H1 (cell line): ENCODE data around the gene SLC20A1. TPM values are rescaled to one million over a fixed set of nuclear protein-coding genes. Genes with fewer than 3 reads are reported as not detected.

ENCODE experiments used
- CTCF ChIA-PET: fragments of 300-600 bp; sonication (Branson Sonifier 250); formaldehyde crosslinking; loops from one replicate; lab custom pipeline; 2021; ENCODE audit not compliant: partially characterized antibody; lab: Charles Lee
- POLR2A ChIA-PET: fragments of 300-600 bp; sonication (Branson Sonifier 250); formaldehyde crosslinking; loops from one replicate; lab custom pipeline; 2021; ENCODE audit warnings: inconsistent platforms; ENCODE audit not compliant: partially characterized antibody; lab: Charles Lee
- DNase-seq, 2 experiments: peaks; one replicate each; pipeline versions ENCODE4 v3.0.0 to v3.0.0-alpha.2; 2010 to 2022; ENCODE audit warnings: low spot score in 2 of 2, low read depth in 1 of 2, mixed read lengths in 1 of 2
- FAIRE-seq: peaks from 2 replicates; lab custom pipeline; 2011; peaks lifted over from hg19 to GRCh38; lab: Jason Lieb, UNC
- H2AFZ ChIP-seq: 2 replicates; pipeline ENCODE4 v1.8.1; 2012; ENCODE audit warnings: low read length, inconsistent platforms
- H2AK5ac ChIP-seq: 2 replicates; pipeline ENCODE4 v1.6.1; 2013; ENCODE audit warnings: low read depth, low read length
- H2BK120ac ChIP-seq: replicated peaks from 2 replicates; pipeline ENCODE3; 2013; ENCODE audit warnings: low read depth, low read length, inconsistent platforms
- H2BK12ac ChIP-seq: 2 replicates; pipeline ENCODE4 v1.6.1; 2013; ENCODE audit warnings: low read depth, low read length
- H2BK15ac ChIP-seq: 2 replicates; pipeline ENCODE4 v1.6.1; 2013; ENCODE audit warnings: low read length
- H2BK20ac ChIP-seq: 2 replicates; pipeline ENCODE4 v1.6.1; 2013; ENCODE audit warnings: low read length
- H2BK5ac ChIP-seq: 2 replicates; pipeline ENCODE4 v1.6.1; 2013; ENCODE audit warnings: low read depth, low read length
- H3K14ac ChIP-seq: 2 replicates; pipeline ENCODE4 v1.6.1; 2013; ENCODE audit warnings: inconsistent platforms; ENCODE audit not compliant: insufficient read length
- H3K18ac ChIP-seq: 2 replicates; pipeline ENCODE4 v1.6.1; 2013; ENCODE audit warnings: low read length; ENCODE audit errors: extremely low read depth
- H3K23ac ChIP-seq: 2 replicates; pipeline ENCODE4 v1.6.1; 2013; ENCODE audit warnings: inconsistent platforms; ENCODE audit not compliant: insufficient read length
- H3K23me2 ChIP-seq: 2 replicates; pipeline ENCODE4 v1.6.1; 2013; ENCODE audit warnings: low read depth, low read length
- H3K27ac ChIP-seq: 2 replicates; pipeline ENCODE4 v1.6.1; 2011; ENCODE audit warnings: low read depth, low read length, inconsistent platforms
- H3K27me3 ChIP-seq, 4 experiments: replicated peaks in 1 of 4; 1 replicate in 1 of 4; 2 replicates in 3 of 4; pipeline versions ENCODE4 v1.6.1 to v1.8.1; 2011 to 2013; ENCODE audit warnings: low read length in 3 of 4, mild to moderate bottlenecking in 3 of 4, inconsistent platforms in 2 of 4, mixed read lengths in 2 of 4, moderate library complexity in 1 of 4; ENCODE audit not compliant: control insufficient read depth in 3 of 4, insufficient read depth in 3 of 4; ENCODE audit errors: extremely low read depth in 1 of 4
- H3K36me3 ChIP-seq, 4 experiments: 2 replicates each; pipeline versions ENCODE4 v1.6.1 to v1.8.1; 2011 to 2013; ENCODE audit warnings: mild to moderate bottlenecking in 4 of 4, low read length in 3 of 4, moderate library complexity in 2 of 4, control low read depth in 1 of 4, inconsistent platforms in 1 of 4; ENCODE audit not compliant: insufficient read depth in 4 of 4, control insufficient read depth in 2 of 4
- H3K4ac ChIP-seq: replicated peaks from 2 replicates; pipeline ENCODE3; 2013; ENCODE audit warnings: low read length, low read depth, mixed read lengths, inconsistent platforms; ENCODE audit not compliant: insufficient read length
- H3K4me1 ChIP-seq, 4 experiments: replicated peaks in 1 of 4; 1 replicate in 1 of 4; 2 replicates in 3 of 4; pipeline versions ENCODE4 v1.6.1 to v1.8.1; 2011 to 2013; ENCODE audit warnings: low read length in 3 of 4, inconsistent platforms in 2 of 4, mixed read lengths in 1 of 4; ENCODE audit not compliant: insufficient read depth in 4 of 4, control insufficient read depth in 3 of 4
- H3K4me2 ChIP-seq, 2 experiments: 2 replicates each; pipeline versions ENCODE4 v1.6.1 to v1.8.1; 2011 to 2013; ENCODE audit warnings: low read depth in 2 of 2, low read length in 2 of 2, control low read depth in 1 of 2, inconsistent platforms in 1 of 2, mild to moderate bottlenecking in 1 of 2; ENCODE audit not compliant: insufficient read depth in 1 of 2
- H3K4me3 ChIP-seq, 4 experiments: fragments of 200-600, 300-600 bp in 1 of 4; sonication (generic), shearing (Covaris generic), sonication (Bioruptor Twin) in 1 of 4; 2 replicates each; pipeline versions ENCODE4 v1.5.1 to v1.8.1; 2011 to 2016; ENCODE audit warnings: low read length in 4 of 4, low read depth in 3 of 4, control low read depth in 2 of 4, inconsistent platforms in 2 of 4, mild to moderate bottlenecking in 2 of 4, mixed read lengths in 1 of 4, moderate library complexity in 1 of 4; ENCODE audit not compliant: insufficient read depth in 2 of 4; ENCODE audit errors: extremely low read depth in 1 of 4
- H3K56ac ChIP-seq: replicated peaks from 2 replicates; pipeline ENCODE3; 2013; ENCODE audit warnings: low read depth, mild to moderate bottlenecking, mixed read lengths, low read length, inconsistent platforms; ENCODE audit not compliant: insufficient read length
- H3K79me1 ChIP-seq: 2 replicates; pipeline ENCODE4 v1.6.1; 2013; ENCODE audit warnings: low read depth, low read length, control low read depth
- H3K79me2 ChIP-seq, 2 experiments: 2 replicates each; pipeline versions ENCODE4 v1.6.1 to v1.8.1; 2012 to 2013; ENCODE audit warnings: low read length in 2 of 2, mild to moderate bottlenecking in 2 of 2, inconsistent platforms in 1 of 2; ENCODE audit not compliant: insufficient read depth in 2 of 2, control insufficient read depth in 1 of 2
- H3K9ac ChIP-seq, 4 experiments: replicated peaks in 1 of 4; 1 replicate in 1 of 4; 2 replicates in 3 of 4; pipeline versions ENCODE4 v1.6.1 to v1.8.1; 2011 to 2013; ENCODE audit warnings: low read depth in 3 of 4, low read length in 3 of 4, control low read depth in 2 of 4, mild to moderate bottlenecking in 2 of 4, moderate library complexity in 2 of 4, inconsistent platforms in 1 of 4; ENCODE audit errors: extremely low read depth in 1 of 4
- H3K9me3 ChIP-seq, 2 experiments: 2 replicates each; pipeline versions ENCODE4 v1.6.1 to v1.8.1; 2012 to 2013; ENCODE audit warnings: mild to moderate bottlenecking in 2 of 2, moderate library complexity in 2 of 2, control low read depth in 1 of 2, inconsistent platforms in 1 of 2, low read depth in 1 of 2, low read length in 1 of 2, mixed read lengths in 1 of 2; ENCODE audit not compliant: insufficient read depth in 2 of 2
- H4K20me1 ChIP-seq, 2 experiments: replicated peaks in 1 of 2; 2 replicates each; pipeline versions ENCODE3 to v1.8.1; 2011 to 2013; ENCODE audit warnings: inconsistent platforms in 2 of 2, low read length in 2 of 2, mild to moderate bottlenecking in 1 of 2; ENCODE audit not compliant: insufficient read depth in 2 of 2, control insufficient read depth in 1 of 2
- H4K5ac ChIP-seq: 2 replicates; pipeline ENCODE4 v1.6.1; 2013; ENCODE audit warnings: low read length, low read depth, mixed read lengths, inconsistent platforms; ENCODE audit not compliant: insufficient read length
- H4K8ac ChIP-seq: 2 replicates; pipeline ENCODE4 v1.8.0; 2013; ENCODE audit warnings: mild to moderate bottlenecking, moderate library complexity, low read length, inconsistent platforms; ENCODE audit not compliant: insufficient read depth; ENCODE audit errors: extremely low read depth
- H4K91ac ChIP-seq: replicated peaks from 2 replicates; pipeline ENCODE3; 2013; ENCODE audit warnings: low read length, mixed read lengths, inconsistent platforms; ENCODE audit not compliant: insufficient read length
- ATF2 ChIP-seq: IDR thresholded peaks from 2 replicates; pipeline ENCODE4 v1.6.1; 2012; ENCODE audit warnings: low read length, inconsistent platforms
- CBX5 ChIP-seq: fragments of 300-800, 300-1000 bp; sonication (generic); IDR thresholded peaks from 2 replicates; pipeline ENCODE4 v1.7.1; 2016; ENCODE audit warnings: antibody characterized with exemption, low read length, low read depth
- CTCF ChIP-seq, 3 experiments: IDR thresholded peaks; 1 replicate in 2 of 3; 2 replicates in 1 of 3; pipeline versions ENCODE4 v1.5.1 to v1.6.1; 2011; ENCODE audit warnings: low read length in 3 of 3, mild to moderate bottlenecking in 3 of 3, inconsistent platforms in 2 of 3, low read depth in 1 of 3, moderate library complexity in 1 of 3; ENCODE audit not compliant: insufficient read depth in 1 of 3; ENCODE audit errors: control extremely low read depth in 1 of 3
- E2F6 ChIP-seq: IDR thresholded peaks from 2 replicates; pipeline ENCODE4 v1.6.1; 2012; ENCODE audit warnings: inconsistent platforms
- KDM4A ChIP-seq: IDR thresholded peaks from one replicate; pipeline ENCODE4 v1.7.1; 2012; ENCODE audit warnings: low read depth, mild to moderate bottlenecking, moderate library complexity, low read length, inconsistent platforms; ENCODE audit not compliant: severe bottlenecking
- WGBS, 2 experiments: shearing (Covaris generic) in 1 of 2; methylation state at CpG; one replicate each; pipeline versions ENCODE4 v1.1.6 to v1.1.7; 2013 to 2015; ENCODE audit warnings: low lambda C conversion rate in 2 of 2, mixed read lengths in 2 of 2, inconsistent platforms in 1 of 2, low coverage in 1 of 2, missing lambda C conversion rate in 1 of 2; ENCODE audit not compliant: insufficient replicate concordance in 2 of 2, insufficient coverage in 1 of 2, insufficient read length in 1 of 2; ENCODE audit errors: extremely low coverage in 1 of 2, missing lambda C conversion rate in 1 of 2; 5-methylcytosine and 5-hydroxymethylcytosine counted together
- polyA plus RNA-seq, 7 experiments: library from polyadenylated mRNA; depleted of rRNA in 3 of 7; stranded (reverse) in 5 of 7; unstranded in 2 of 7; fragments of >200 nt in 5 of 7; fragments of 200-250 nt in 2 of 7; gene quantifications; 1 replicate in 5 of 7; 2 replicates in 1 of 7; 4 replicates in 1 of 7; pipeline versions ENCODE4 v1.2.1 to v1.2.3, GENCODE V29; 2011 to 2013; ENCODE audit warnings: missing spikeins in 2 of 7, mixed read lengths in 2 of 7
- total RNA-seq: library from RNA; stranded (reverse); fragmentation: NEBNext Ultra II Directional; extraction: Animal tissue kit (Norgen Biotek cat#: 25700); gene quantifications from 2 replicates; pipeline ENCODE4 v1.2.1, GENCODE V29; 2021

Gene SLC20A1
- total and polyA plus RNA-seq, 2 of the 8 experiments (the other 6 are each of a cell fraction or from before 2014, with no cell fraction given): 42.6 to 105 TPM

GRCh38 chr2:112703684-112704083, 57.9 kb downstream of the SLC20A1 start:
- no peaks in the 10 kb centered on the region for H3K23me2 ChIP-seq
- ChIA-PET POLR2A (no interaction called here), CTCF (interaction anchor here (0.9 kb wide), 1 partner anchor 23 kb away, joined by 3 read pairs; no protein-coding TSS in a partner anchor)
- no peaks in the 10 kb centered on the region for H3K79me1 ChIP-seq
- no peaks in the 10 kb centered on the region for H3K79me2 ChIP-seq
- no peak overlapping the region for H2BK15ac ChIP-seq
- no peak overlapping the region for H3K18ac ChIP-seq
- H3K56ac ChIP-seq: no peak overlapping the region
- no peak overlapping the region for H2BK120ac ChIP-seq
- no peak overlapping the region for H2BK20ac ChIP-seq
- H3K9ac ChIP-seq: no peak overlapping the region
- H3K23ac ChIP-seq: no peak overlapping the region
- H3K9me3 ChIP-seq: no peaks in the 10 kb centered on the region
- no peak overlapping the region for H2BK12ac ChIP-seq
- FAIRE-seq (no peak), DNase-seq (no peak)
- H3K27ac ChIP-seq: no peak overlapping the region
- H4K8ac ChIP-seq: no peak overlapping the region
- no peak overlapping the region for H2AFZ ChIP-seq
- H2AK5ac ChIP-seq: no peak overlapping the region
- TF ChIP-seq E2F6: no peak
- TF ChIP-seq CBX5: no peak
- no peak for TF ChIP-seq KDM4A
- TF ChIP-seq CTCF (IDR thresholded peaks at IDR 0.05; ENCODE audit: control extremely low read depth in 1 of 3, insufficient read depth in 1 of 3, low read depth in 1 of 3, low read length in 3 of 3): no peak
- TF ChIP-seq ATF2: no peak
- no peak overlapping the region for H3K4me2 ChIP-seq
- H3K27me3 ChIP-seq: no peaks in the 10 kb centered on the region
- 54% methylated on average over 2 of the region's 2 CpGs; no CpG with 5 or more reads in 1 of the 2 experiments for WGBS, 2 experiments
- H4K20me1 ChIP-seq: no peaks in the 10 kb centered on the region
- H3K4ac ChIP-seq: no peak overlapping the region
- H4K91ac ChIP-seq: no peak overlapping the region
- no peak overlapping the region for H4K5ac ChIP-seq
- no peaks in the 10 kb centered on the region for H3K36me3 ChIP-seq
- no peak overlapping the region for H3K14ac ChIP-seq
- no peak overlapping the region for H2BK5ac ChIP-seq
- no peaks in the 10 kb centered on the region for H3K4me1 ChIP-seq
- no peak overlapping the region for H3K4me3 ChIP-seq
